SJCRH30 (cell line): ENCODE data around the gene NHERF1. TPM values are rescaled to one million over a fixed set of nuclear protein-coding genes. Genes with fewer than 3 reads are reported as not detected.

ENCODE experiments used
- DNase-seq, 2 experiments: peaks; one replicate each; pipeline ENCODE4 v3.0.0-alpha.2; 2015 to 2020
- H3K27ac ChIP-seq: fragments of 250-450 bp; sonication (Bioruptor Pico); 2 replicates; pipeline ENCODE4 v1.5.1; 2020; ENCODE audit warnings: mild to moderate bottlenecking, moderate library complexity
- H3K27me3 ChIP-seq: fragments of 250-450 bp; sonication (Bioruptor Pico); 2 replicates; pipeline ENCODE4 v1.5.1; 2020; ENCODE audit warnings: mild to moderate bottlenecking, moderate library complexity
- H3K36me3 ChIP-seq: fragments of 250-450 bp; sonication (Bioruptor Pico); 2 replicates; pipeline ENCODE4 v1.5.1; 2020; ENCODE audit warnings: mild to moderate bottlenecking, moderate library complexity
- H3K4me1 ChIP-seq: fragments of 250-450 bp; sonication (Bioruptor Pico); 2 replicates; pipeline ENCODE4 v1.5.1; 2020; ENCODE audit warnings: mild to moderate bottlenecking, moderate library complexity
- H3K4me3 ChIP-seq: fragments of 250-450 bp; sonication (Bioruptor Pico); 2 replicates; pipeline ENCODE4 v1.5.1; 2020; ENCODE audit warnings: mild to moderate bottlenecking, moderate library complexity
- H3K9me3 ChIP-seq: fragments of 250-450 bp; sonication (Bioruptor Pico); replicated peaks from 2 replicates; pipeline ENCODE4 v1.5.1; 2020; ENCODE audit warnings: mild to moderate bottlenecking, moderate library complexity
- total RNA-seq: library from RNA; depleted of rRNA; stranded (reverse); fragments of >200 nt; shearing (Covaris generic); gene quantifications from 2 replicates; pipeline ENCODE4 v1.2.3, GENCODE V29; 2014

Gene NHERF1
- total RNA-seq, 1 experiment from 2014 or later = 45.4 TPM

- H3K4me3 ChIP-seq = peak overlapping the region; percentile 70
- no peaks in the 10 kb centered on the region for H3K9me3 ChIP-seq
- peak; percentile 57 to 59 for DNase-seq
- H3K36me3 ChIP-seq = no peaks in the 10 kb centered on the region
- peaks cover 8% of the 10 kb centered on the region; the same call in 1 of the 2 replicates for H3K4me1 ChIP-seq
- no peaks in the 10 kb centered on the region for H3K27me3 ChIP-seq
- H3K27ac ChIP-seq = no peak overlapping the region
These were observed 1.0 kb downstream of the NHERF1 start for GRCh38 chr17:74749279-74750038.

GRCh38 chr17:74750039-74750326, 1.6 kb downstream of the NHERF1 start:
- H3K9me3 ChIP-seq = no peaks in the 10 kb centered on the region
- no peaks in the 10 kb centered on the region for H3K36me3 ChIP-seq
- no peaks in the 10 kb centered on the region for H3K27me3 ChIP-seq
- H3K4me3 ChIP-seq = peak overlapping the region; percentile 70
- DNase-seq = no peak
- H3K4me1 ChIP-seq = peaks cover 6% of the 10 kb centered on the region; the same call in 1 of the 2 replicates
- H3K27ac ChIP-seq = no peak overlapping the region

- H3K9me3 ChIP-seq = no peaks in the 10 kb centered on the region
- no peak for DNase-seq
- H3K27me3 ChIP-seq = no peaks in the 10 kb centered on the region
- peaks cover 10% of the 10 kb centered on the region; the same call in 1 of the 2 replicates for H3K4me1 ChIP-seq
- no peak overlapping the region; the same call in 1 of the 2 replicates for H3K4me3 ChIP-seq
- no peaks in the 10 kb centered on the region for H3K36me3 ChIP-seq
- H3K27ac ChIP-seq = no peak overlapping the region
These were observed 2.1 kb downstream of the NHERF1 start for GRCh38 chr17:74750327-74751069.

DNA sequence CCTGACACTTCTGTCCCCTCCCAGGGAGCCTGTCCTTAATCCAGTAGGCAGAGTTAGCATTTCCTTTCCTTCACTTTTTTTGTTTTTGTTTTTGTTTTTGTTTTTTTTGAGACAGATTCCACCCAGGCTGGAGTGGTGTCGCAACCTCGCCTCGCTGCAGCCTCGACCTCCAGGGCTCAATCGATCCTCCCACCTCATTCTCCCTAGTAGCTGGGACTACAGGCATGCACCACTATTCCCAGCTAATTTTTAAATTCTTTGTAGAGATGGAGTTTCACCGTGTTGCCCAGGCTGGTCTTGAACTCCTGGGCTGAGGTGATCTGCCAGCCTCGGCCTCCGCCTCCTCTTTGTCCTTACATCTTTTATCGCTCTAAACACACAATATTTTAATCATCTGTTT, 4.0 kb downstream of the NHERF1 start:
- Histone ChIP-seq H3K4me1 (peaks cover 18% of the 10 kb centered on the region), H3K4me3 (no peak overlapping the region), H3K9me3 (no peaks in the 10 kb centered on the region), H3K36me3 (no peaks in the 10 kb centered on the region), H3K27ac (no peak overlapping the region), H3K27me3 (no peaks in the 10 kb centered on the region)
- DNase-seq = no peak

DNA sequence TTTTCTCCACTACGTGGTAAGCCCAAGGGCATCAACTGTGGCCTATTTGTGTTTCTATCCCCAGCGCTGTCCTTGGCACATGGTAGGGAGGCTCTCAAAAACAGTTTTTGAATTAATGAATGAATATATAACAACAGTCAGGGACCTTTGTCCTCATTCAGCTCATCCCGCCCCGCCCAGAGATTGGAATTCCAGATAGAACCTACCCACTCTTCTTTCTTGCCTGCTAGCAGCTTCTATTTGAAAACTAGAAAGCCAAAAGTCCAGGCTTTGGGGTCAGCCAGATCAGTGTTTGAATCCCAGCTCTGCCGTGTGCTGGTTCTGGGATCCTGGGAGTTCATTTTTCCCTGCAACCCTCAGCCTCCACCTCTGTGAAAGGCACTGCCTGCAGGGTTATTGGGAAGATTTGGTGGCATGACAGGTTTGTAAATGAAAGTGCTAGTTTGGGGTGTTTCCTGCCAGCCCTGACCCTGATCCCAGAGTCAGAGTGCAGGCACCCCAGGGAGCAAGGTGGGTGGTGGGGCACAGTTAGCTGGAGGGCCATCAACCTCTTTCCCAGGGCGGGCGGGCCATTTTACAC, 4.5 kb downstream of the NHERF1 start:
- Histone ChIP-seq H3K4me1 (peaks cover 23% of the 10 kb centered on the region), H3K27me3 (no peaks in the 10 kb centered on the region), H3K4me3 (no peak overlapping the region), H3K27ac (no peak overlapping the region), H3K36me3 (no peaks in the 10 kb centered on the region), H3K9me3 (no peaks in the 10 kb centered on the region)
- no peak for DNase-seq

- Histone ChIP-seq H3K4me3 (no peak overlapping the region), H3K9me3 (no peaks in the 10 kb centered on the region), H3K4me1 (peaks cover 42% of the 10 kb centered on the region), H3K27ac (no peak overlapping the region), H3K36me3 (no peaks in the 10 kb centered on the region), H3K27me3 (no peaks in the 10 kb centered on the region)
- DNase-seq = peak; percentile 76 to 90
These were observed 6.4 kb downstream of the NHERF1 start for GRCh38 chr17:74754832-74755231.

- Histone ChIP-seq H3K4me3 (no peak overlapping the region), H3K36me3 (no peaks in the 10 kb centered on the region), H3K4me1 (peaks cover 47% of the 10 kb centered on the region), H3K27ac (no peak overlapping the region), H3K27me3 (no peaks in the 10 kb centered on the region), H3K9me3 (no peaks in the 10 kb centered on the region)
- no peak for DNase-seq
These were observed 7.1 kb downstream of the NHERF1 start for GRCh38 chr17:74755533-74755932.

DNA sequence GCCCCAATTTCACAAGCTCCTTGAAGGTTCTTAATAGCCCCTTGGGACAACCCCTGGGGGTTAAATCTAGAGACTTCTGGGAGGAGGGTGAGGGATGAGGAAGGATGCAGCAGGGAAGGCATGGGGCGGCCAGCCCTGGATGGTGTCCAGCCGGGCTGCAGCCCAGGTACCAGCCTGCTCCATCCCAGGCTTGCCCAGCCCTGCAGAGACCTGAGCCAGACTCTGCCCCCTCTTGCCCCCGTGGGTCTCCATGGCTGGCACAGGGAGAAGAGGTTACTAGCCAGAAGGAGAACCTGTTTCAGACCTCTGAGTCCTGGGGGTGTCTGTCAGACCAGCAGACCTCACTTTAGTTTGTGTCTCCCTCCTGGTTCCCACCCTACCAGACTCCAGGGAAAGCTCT, 8.5 kb downstream of the NHERF1 start:
- no peaks in the 10 kb centered on the region for H3K9me3 ChIP-seq
- no peak for DNase-seq
- H3K4me1 ChIP-seq = peaks cover 53% of the 10 kb centered on the region
- no peaks in the 10 kb centered on the region for H3K36me3 ChIP-seq
- no peaks in the 10 kb centered on the region for H3K27me3 ChIP-seq
- H3K27ac ChIP-seq = peak overlapping the region; percentile 71; the same call in 1 of the 2 replicates
- H3K4me3 ChIP-seq = no peak overlapping the region

GRCh38 chr17:74757502-74757901, 9.1 kb downstream of the NHERF1 start:
- H3K9me3 ChIP-seq = no peaks in the 10 kb centered on the region
- H3K4me3 ChIP-seq = peak overlapping the region; percentile 30
- H3K27ac ChIP-seq = peak overlapping the region; percentile 71
- H3K36me3 ChIP-seq = no peaks in the 10 kb centered on the region
- peaks cover 53% of the 10 kb centered on the region for H3K4me1 ChIP-seq
- peak; percentile 88 to 92 for DNase-seq
- no peaks in the 10 kb centered on the region for H3K27me3 ChIP-seq

DNA sequence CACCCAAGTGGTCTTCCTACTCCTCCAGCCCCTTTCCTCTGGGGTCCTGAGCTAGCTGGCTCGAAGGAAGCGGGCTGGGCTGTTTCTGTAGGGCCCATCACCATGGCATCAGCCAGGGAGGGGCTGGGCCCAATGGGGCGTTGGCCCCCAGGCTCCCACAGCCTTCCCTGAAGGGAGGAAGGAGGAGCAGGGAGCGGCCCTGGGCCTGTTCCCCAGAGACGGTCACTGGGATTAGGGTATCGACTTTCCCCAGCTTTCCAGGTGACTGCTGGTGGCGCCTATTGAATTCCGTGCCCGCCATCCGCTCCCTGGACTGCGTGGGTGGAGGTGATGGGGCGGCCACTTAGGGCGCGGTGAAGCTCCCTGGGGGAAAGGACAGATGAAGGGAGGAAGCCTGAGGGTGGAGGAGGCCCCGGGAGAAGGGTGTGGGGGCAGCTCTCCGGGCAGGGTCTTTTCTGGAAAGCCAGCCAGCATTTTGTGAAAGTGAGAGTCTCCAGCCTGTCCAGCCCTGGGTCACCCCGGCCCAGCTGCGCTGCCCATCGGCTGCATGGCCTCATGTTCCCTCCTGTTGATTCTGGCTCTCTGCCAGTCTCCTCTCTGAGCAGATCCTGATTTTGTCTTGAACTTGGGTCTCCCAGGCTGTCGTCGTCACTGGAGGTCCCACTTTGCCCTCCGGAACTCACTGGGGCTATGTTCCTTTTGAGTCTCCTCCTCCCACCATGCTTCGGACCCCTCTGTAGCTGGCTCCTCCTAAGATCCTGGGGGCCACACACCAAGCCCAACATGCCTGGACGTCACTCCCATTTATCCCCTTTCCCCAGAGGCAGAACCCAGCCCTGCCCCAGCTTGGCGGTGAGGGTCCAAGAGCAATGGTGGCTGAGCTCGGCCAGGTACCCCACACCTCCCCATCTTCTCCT, 9.8 kb downstream of the NHERF1 start:
- Histone ChIP-seq H3K4me3 (peak overlapping the region; percentile 30), H3K36me3 (no peaks in the 10 kb centered on the region), H3K27me3 (no peaks in the 10 kb centered on the region), H3K27ac (peak overlapping the region; percentile 71), H3K4me1 (peaks cover 53% of the 10 kb centered on the region), H3K9me3 (no peaks in the 10 kb centered on the region)
- peak; percentile 86 to 91 for DNase-seq

GRCh38 chr17:74758848-74759168, 10.4 kb downstream of the NHERF1 start:
- Histone ChIP-seq H3K9me3 (no peaks in the 10 kb centered on the region), H3K36me3 (no peaks in the 10 kb centered on the region), H3K27me3 (no peaks in the 10 kb centered on the region), H3K27ac (peak overlapping the region; percentile 71), H3K4me3 (peak overlapping the region; percentile 30; the same call in 1 of the 2 replicates), H3K4me1 (peaks cover 53% of the 10 kb centered on the region)
- DNase-seq = peak; percentile 86 to 87

- DNase-seq = peak; percentile 69 to 80
- Histone ChIP-seq H3K36me3 (no peaks in the 10 kb centered on the region), H3K27me3 (no peaks in the 10 kb centered on the region), H3K9me3 (no peaks in the 10 kb centered on the region), H3K4me1 (peaks cover 53% of the 10 kb centered on the region), H3K4me3 (no peak overlapping the region), H3K27ac (no peak overlapping the region; the same call in 1 of the 2 replicates)
These were observed 10.9 kb downstream of the NHERF1 start for GRCh38 chr17:74759243-74759801.

DNA sequence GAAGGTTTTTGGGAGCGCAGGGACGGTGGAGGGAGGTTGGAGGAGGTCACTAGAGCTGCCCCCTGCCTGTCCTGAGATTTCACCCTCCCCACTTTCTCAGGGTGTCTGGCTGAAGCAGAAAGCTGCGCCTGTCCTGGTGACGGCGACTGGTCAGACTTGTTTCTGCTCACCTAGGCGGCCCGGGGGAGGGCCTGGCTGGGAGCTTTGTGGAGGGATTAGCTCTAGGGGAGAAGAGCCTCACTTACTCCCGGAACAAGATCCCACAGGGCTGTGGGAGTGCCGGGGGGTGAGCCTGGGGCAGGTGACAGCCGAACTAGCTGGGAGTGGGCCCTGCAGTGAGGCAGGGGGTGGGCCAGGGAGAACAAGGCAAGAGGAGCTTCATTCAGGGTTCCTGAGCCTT, 11.5 kb downstream of the NHERF1 start:
- peak overlapping the region; percentile 9; the same call in 1 of the 2 replicates for H3K27ac ChIP-seq
- H3K4me1 ChIP-seq = peaks cover 52% of the 10 kb centered on the region

DNA sequence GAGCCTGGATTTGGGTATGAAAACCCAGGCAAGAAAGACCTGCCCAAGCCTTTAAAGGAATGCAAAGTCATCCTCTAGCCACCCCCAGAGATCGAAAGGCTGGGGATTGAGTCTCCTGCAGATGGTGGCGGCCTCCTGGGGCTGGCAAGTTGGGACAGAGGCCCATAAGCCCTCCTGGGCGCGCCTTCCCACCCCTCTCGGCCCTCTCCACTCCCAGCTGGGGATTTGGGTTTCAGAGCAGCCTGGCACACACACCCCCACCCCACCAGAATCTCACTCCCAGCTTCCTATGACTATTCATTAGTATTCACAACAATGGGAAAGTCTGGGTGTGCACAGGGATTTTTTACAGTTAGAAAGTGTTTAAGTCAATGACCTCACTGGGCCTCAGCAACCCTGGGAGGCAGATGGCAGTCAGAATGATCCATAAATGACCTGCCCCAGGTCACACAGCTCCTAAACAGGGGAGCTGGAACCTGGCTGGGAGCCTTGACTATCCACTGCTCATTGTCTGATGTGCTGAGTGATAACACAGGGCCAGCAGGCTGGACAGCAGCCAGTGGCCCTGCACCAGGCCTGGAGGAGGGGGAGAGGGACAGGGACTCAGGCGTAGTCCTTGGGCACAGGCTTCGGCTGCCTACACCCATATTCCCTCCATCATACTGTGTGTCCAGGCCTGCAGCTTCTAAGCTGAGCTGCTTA, 12.1 kb downstream of the NHERF1 start:
- DNase-seq = no peak
- Histone ChIP-seq H3K36me3 (no peaks in the 10 kb centered on the region), H3K4me3 (no peak overlapping the region), H3K27me3 (no peaks in the 10 kb centered on the region), H3K27ac (peak overlapping the region; percentile 9; the same call in 1 of the 2 replicates), H3K4me1 (peaks cover 46% of the 10 kb centered on the region), H3K9me3 (no peaks in the 10 kb centered on the region)

More for the DNA sequence above, 11.5 kb downstream of the NHERF1 start:
- Histone ChIP-seq H3K27me3 (no peaks in the 10 kb centered on the region), H3K36me3 (no peaks in the 10 kb centered on the region), H3K9me3 (no peaks in the 10 kb centered on the region), H3K4me3 (no peak overlapping the region)
- DNase-seq = no peak
